Breast epithelium (tissue), 3 donors: ENCODE results near the gene REXO4.

Experiments used
- CTCF ChIP-seq, 3 donors: fragments of 450-650 bp; IDR thresholded peaks; one replicate each; pipeline ENCODE4 v1.5.1; 2016 to 2017; ENCODE audit warnings: antibody characterized with exemption in 3 of 3, mild to moderate bottlenecking in 3 of 3, moderate library complexity in 3 of 3
- POLR2A ChIP-seq: fragments of 450-650 bp; IDR thresholded peaks from one replicate; pipeline ENCODE4 v1.6.1; 2016; ENCODE audit warnings: antibody characterized with exemption, mild to moderate bottlenecking, moderate library complexity
- POLR2AphosphoS5 ChIP-seq, 3 donors: sonication (generic); formaldehyde crosslinking; IDR thresholded peaks; one replicate each; pipeline ENCODE4 v1.6.1; 2017; ENCODE audit warnings: antibody characterized with exemption in 3 of 3

- TF ChIP-seq CTCF (IDR thresholded peaks at IDR 0.05) (no peak), POLR2A (no peak), POLR2AphosphoS5 (IDR thresholded peaks at IDR 0.05) (no peak)
Measured at GRCh38 chr9:133359399-133360175, 58.2 kb downstream of the REXO4 start.
